ENCODE results near the gene SLC44A1.

DNA sequence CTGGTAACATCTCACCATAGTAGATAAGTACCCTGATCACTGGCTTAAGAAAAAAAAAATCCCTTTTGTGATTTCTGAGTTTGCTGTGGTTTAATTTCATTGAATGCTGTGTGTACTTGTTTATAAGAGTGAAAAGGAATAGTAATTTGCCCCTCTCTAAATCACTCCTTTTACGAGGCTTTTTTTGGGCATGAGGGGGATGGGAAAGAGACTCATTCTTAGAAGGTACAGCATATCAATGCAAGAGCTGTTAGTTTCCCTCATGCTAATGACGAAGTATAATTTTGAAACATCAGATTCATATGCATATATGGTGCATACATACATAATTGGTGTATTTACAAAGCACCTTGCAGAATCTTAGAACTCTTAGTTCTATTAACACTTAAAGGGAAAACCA, 2.4 kb upstream of the SLC44A1 start:
- TF ChIP-seq TARDBP (IDR thresholded peaks at IDR 0.05) (no peak), FOXM1 (IDR thresholded peaks at IDR 0.05; ENCODE audit: borderline replicate concordance) (no peak), BHLHE40 (IDR thresholded peaks at IDR 0.05; ENCODE audit: borderline replicate concordance) (no peak), ZNF384 (IDR thresholded peaks at IDR 0.05) (no peak), ELF4 (IDR thresholded peaks at IDR 0.05) (no peak), FOXA1 (IDR thresholded peaks at IDR 0.05) (no peak), SP1 (IDR thresholded peaks at IDR 0.05) (no peak)
